Keratinocyte (primary cell): ENCODE results near the gene TENM4. TPM values are rescaled to one million over a fixed set of nuclear protein-coding genes. Genes with fewer than 3 reads are reported as not detected.

ENCODE experiments used
- DNase-seq: peaks from one replicate; pipeline ENCODE4 v3.0.0-alpha.2; 2011; ENCODE audit warnings: low read depth, missing footprints, low spot score
- FAIRE-seq: peaks from 2 replicates; lab custom pipeline; 2011; peaks lifted over from hg19 to GRCh38; lab: Jason Lieb, UNC
- H2AFZ ChIP-seq: 2 replicates; pipeline ENCODE4 v1.6.0; 2012; ENCODE audit warnings: low read length, control low read depth, inconsistent platforms; ENCODE audit not compliant: control insufficient read depth
- H3K27ac ChIP-seq: 2 replicates; pipeline ENCODE4 v1.5.1; 2011; ENCODE audit warnings: low read length; ENCODE audit not compliant: control insufficient read depth, insufficient read depth
- H3K27me3 ChIP-seq: 3 replicates; pipeline ENCODE4 v1.6.0; 2011; ENCODE audit warnings: low read length; ENCODE audit not compliant: control insufficient read depth, insufficient read depth; ENCODE audit errors: extremely low read depth
- H3K36me3 ChIP-seq, 2 experiments: 2 replicates in 1 of 2; 3 replicates in 1 of 2; pipeline ENCODE4 v1.5.1; 2011; ENCODE audit warnings: low read length in 2 of 2, mild to moderate bottlenecking in 1 of 2; ENCODE audit not compliant: control insufficient read depth in 2 of 2, insufficient read depth in 2 of 2; ENCODE audit errors: extremely low read depth in 1 of 2
- H3K4me1 ChIP-seq: 3 replicates; pipeline ENCODE4 v1.5.1; 2011; ENCODE audit warnings: low read length; ENCODE audit not compliant: control insufficient read depth, insufficient read depth; ENCODE audit errors: extremely low read depth
- H3K4me2 ChIP-seq: 3 replicates; pipeline ENCODE4 v1.6.0; 2011; ENCODE audit warnings: low read depth, low read length; ENCODE audit not compliant: control insufficient read depth, insufficient read depth; ENCODE audit errors: extremely low read depth
- H3K4me3 ChIP-seq, 3 experiments: fragments of 200-600 bp in 1 of 3; sonication (generic) in 1 of 3; 2 replicates in 2 of 3; 3 replicates in 1 of 3; pipeline ENCODE4 v1.5.1; 2011 to 2016; ENCODE audit warnings: low read length in 3 of 3, mild to moderate bottlenecking in 3 of 3, control low read depth in 2 of 3, inconsistent platforms in 1 of 3, low read depth in 1 of 3, mixed read lengths in 1 of 3, mixed run types in 1 of 3, moderate library complexity in 1 of 3; ENCODE audit not compliant: control insufficient read depth in 2 of 3, insufficient read depth in 2 of 3; ENCODE audit errors: extremely low read depth in 1 of 3
- H3K79me2 ChIP-seq: 2 replicates; pipeline ENCODE4 v1.6.0; 2012; ENCODE audit warnings: low read length; ENCODE audit not compliant: control insufficient read depth, insufficient read depth
- H3K9ac ChIP-seq: 3 replicates; pipeline ENCODE4 v1.6.0; 2011; ENCODE audit warnings: low read length; ENCODE audit not compliant: control insufficient read depth, insufficient read depth; ENCODE audit errors: extremely low read depth
- H3K9me1 ChIP-seq: 3 replicates; pipeline ENCODE4 v1.6.0; 2011; ENCODE audit warnings: low read length; ENCODE audit not compliant: control insufficient read depth, insufficient read depth; ENCODE audit errors: extremely low read depth
- H3K9me3 ChIP-seq: 2 replicates; pipeline ENCODE4 v1.5.1; 2012; ENCODE audit warnings: low read depth, low read length; ENCODE audit not compliant: control insufficient read depth
- H4K20me1 ChIP-seq: 3 replicates; pipeline ENCODE4 v1.6.0; 2011; ENCODE audit warnings: low read length; ENCODE audit not compliant: control insufficient read depth, insufficient read depth; ENCODE audit errors: extremely low read depth
- CTCF ChIP-seq, 3 experiments: IDR thresholded peaks in 1 of 3; conservative IDR thresholded peaks in 1 of 3; optimal IDR thresholded peaks in 1 of 3; 2 replicates in 2 of 3; 3 replicates in 1 of 3; pipeline versions ENCODE3 to v1.5.1; 2011; ENCODE audit warnings: low read length in 3 of 3, mild to moderate bottlenecking in 3 of 3, moderate library complexity in 2 of 3, control low read depth in 1 of 3, inconsistent platforms in 1 of 3; ENCODE audit not compliant: insufficient read depth in 2 of 3; ENCODE audit errors: extremely low read depth in 1 of 3
- EZH2 ChIP-seq: IDR thresholded peaks from one replicate; pipeline ENCODE4 v1.6.1; 2012; ENCODE audit warnings: inconsistent platforms, mild to moderate bottlenecking, low read length, moderate library complexity
- dilution Hi-C: fragments of 300-500 bp; cut with MboI; formaldehyde crosslinking; loops from one replicate; pipeline ENCODE4 v1.7.0; 2020; ENCODE audit warnings: low sequenced_read_pairs; ENCODE audit not compliant: extremely low pct_ligation_motif_present
- polyA plus RNA-seq, 5 experiments: library from polyadenylated mRNA; depleted of rRNA in 3 of 5; stranded (reverse) in 3 of 5; stranded (forward) in 1 of 5; unstranded in 1 of 5; fragments of >200 nt; gene quantifications; 1 replicate in 1 of 5; 2 replicates in 3 of 5; 3 replicates in 1 of 5; pipeline versions ENCODE4 v1.2.1 to v1.2.3, GENCODE V29; 2011 to 2012; ENCODE audit warnings: missing spikeins in 2 of 5, low read depth in 1 of 5, low replicate concordance in 1 of 5

Gene TENM4
- polyA plus RNA-seq, 1 donor (not counting 4 experiments of a cell fraction or from before 2014, with no cell fraction given) = 3.5 TPM

GRCh38 chr11:79377406-79377805, 63.4 kb downstream of the TENM4 start:
- H4K20me1 ChIP-seq = peaks cover 2% of the 10 kb centered on the region
- no peak overlapping the region for H3K27ac ChIP-seq
- no peaks in the 10 kb centered on the region for H3K9me3 ChIP-seq
- no peak overlapping the region for H2AFZ ChIP-seq
- peaks cover 22% of the 10 kb centered on the region for H3K4me1 ChIP-seq
- FAIRE-seq = no peak
- no peak overlapping the region for H3K4me2 ChIP-seq
- peaks cover 5% of the 10 kb centered on the region for H3K9me1 ChIP-seq
- dilution Hi-C loops = no loop called here
- H3K79me2 ChIP-seq = peaks cover 22% of the 10 kb centered on the region
- H3K4me3 ChIP-seq = no peak overlapping the region
- H3K27me3 ChIP-seq = no peaks in the 10 kb centered on the region
- no peak for TF ChIP-seq EZH2
- no peak overlapping the region for H3K9ac ChIP-seq
- no peaks in the 10 kb centered on the region for H3K36me3 ChIP-seq
- DNase-seq = no peak

DNA sequence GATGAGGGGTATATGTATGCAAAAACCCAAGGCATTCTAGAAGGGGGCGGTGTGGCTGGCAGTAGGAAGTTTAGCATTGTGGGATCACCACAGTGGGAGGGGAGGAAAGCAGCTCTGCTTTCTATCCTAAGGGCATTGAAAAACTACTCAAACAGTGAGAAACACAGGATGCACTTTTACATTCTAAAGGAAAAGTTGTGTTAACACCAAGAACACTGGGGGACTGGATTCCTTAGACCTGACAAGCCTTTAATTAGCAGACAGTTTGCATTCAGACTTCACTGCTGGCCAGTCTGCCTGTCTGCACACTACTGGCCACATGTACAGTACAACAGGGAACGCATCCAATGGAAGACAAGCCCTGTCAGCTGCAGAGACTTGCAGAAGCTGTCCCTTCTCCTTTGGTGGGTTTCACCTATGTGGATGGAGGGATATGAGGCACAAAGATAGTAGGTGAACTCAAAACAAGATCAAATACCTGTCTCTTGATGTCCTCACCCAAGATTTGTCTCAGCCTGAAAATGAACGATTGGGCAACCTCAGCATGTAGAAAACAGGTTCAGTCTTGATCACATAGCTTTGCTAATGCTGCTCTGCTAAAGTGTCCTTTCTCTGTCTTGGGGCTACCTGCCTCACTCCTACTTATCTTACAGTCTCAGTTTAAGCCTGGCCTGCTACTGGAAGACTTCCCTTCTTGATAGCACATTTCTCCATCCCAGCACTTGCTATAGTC, 64.8 kb downstream of the TENM4 start:
- no peak for TF ChIP-seq EZH2
- TF ChIP-seq CTCF (optimal IDR thresholded peaks at IDR 0.05 in 1 of 3, IDR thresholded peaks at IDR 0.05 in 1 of 3, conservative IDR thresholded peaks at IDR 0.05 in 1 of 3; ENCODE audit: extremely low read depth in 1 of 3, insufficient read depth in 2 of 3, low read length in 3 of 3) = no peak
- H3K79me2 ChIP-seq = peaks cover 14% of the 10 kb centered on the region
- dilution Hi-C loops = no loop called here
- H3K36me3 ChIP-seq = no peaks in the 10 kb centered on the region
- H4K20me1 ChIP-seq = no peaks in the 10 kb centered on the region
- H3K4me2 ChIP-seq = peak overlapping the region; percentile 55
- H3K4me1 ChIP-seq = peaks cover 30% of the 10 kb centered on the region
- H3K4me3 ChIP-seq = peak overlapping the region in 1 of 3 experiments; percentile 44
- no peaks in the 10 kb centered on the region for H3K27me3 ChIP-seq
- H3K27ac ChIP-seq = peak overlapping the region; percentile 38
- H3K9ac ChIP-seq = peak overlapping the region; percentile 5
- peak; percentile 99 for FAIRE-seq
- peaks cover under 1% of the 10 kb centered on the region for H3K9me1 ChIP-seq
- peak; percentile 71 for DNase-seq
- no peak overlapping the region for H2AFZ ChIP-seq
- no peaks in the 10 kb centered on the region for H3K9me3 ChIP-seq
